Hepatocyte (in vitro differentiated cells): Measurements from ENCODE around the gene ALDOB. TPM values are rescaled to one million over a fixed set of nuclear protein-coding genes. Genes with fewer than 3 reads are reported as not detected.

Experiments
- DNase-seq: peaks from one replicate; pipeline ENCODE4 v3.0.0-alpha.2; 2016; ENCODE audit warnings: low spot score
- H2AFZ ChIP-seq: fragments of 200-600 bp; sonication (generic); 2 replicates; pipeline ENCODE4 v1.6.0; 2016; ENCODE audit warnings: antibody characterized with exemption, mild to moderate bottlenecking
- H3K27ac ChIP-seq: fragments of 200-600 bp; sonication (generic); 2 replicates; pipeline ENCODE4 v1.5.1; 2016; ENCODE audit warnings: mild to moderate bottlenecking
- H3K27me3 ChIP-seq: fragments of 200-600 bp; sonication (generic); 2 replicates; pipeline ENCODE4 v1.6.1; 2016
- H3K36me3 ChIP-seq: fragments of 200-600 bp; sonication (generic); replicated peaks from 2 replicates; pipeline ENCODE4 v1.5.1; 2016; ENCODE audit warnings: low read depth; ENCODE audit not compliant: insufficient read depth
- H3K4me1 ChIP-seq: fragments of 200-600 bp; sonication (generic); 2 replicates; pipeline ENCODE4 v1.5.1; 2016; ENCODE audit warnings: mild to moderate bottlenecking, moderate library complexity; ENCODE audit not compliant: insufficient read depth
- H3K4me2 ChIP-seq: fragments of 200-600 bp; sonication (generic); 2 replicates; pipeline ENCODE4 v1.6.0; 2016
- H3K4me3 ChIP-seq: fragments of 200-600 bp; sonication (generic); 2 replicates; pipeline ENCODE4 v1.5.1; 2016; ENCODE audit warnings: mild to moderate bottlenecking
- H3K79me2 ChIP-seq: fragments of 200-600 bp; sonication (generic); 2 replicates; pipeline ENCODE4 v1.6.0; 2017; ENCODE audit warnings: mild to moderate bottlenecking
- H3K9me2 ChIP-seq: fragments of 200-600 bp; sonication (generic); replicated peaks from 2 replicates; pipeline ENCODE4 v1.6.0; 2017; ENCODE audit warnings: mild to moderate bottlenecking; ENCODE audit not compliant: insufficient read depth
- H3K9me3 ChIP-seq: fragments of 200-600 bp; sonication (generic); 2 replicates; pipeline ENCODE4 v1.5.1; 2016; ENCODE audit warnings: low read depth, mild to moderate bottlenecking
- H4K20me1 ChIP-seq: fragments of 200-600 bp; sonication (generic); 2 replicates; pipeline ENCODE4 v1.6.0; 2016; ENCODE audit warnings: mild to moderate bottlenecking; ENCODE audit not compliant: insufficient read depth, poor library complexity, severe bottlenecking
- EZH2 ChIP-seq: fragments of 200-600 bp; sonication (generic); IDR thresholded peaks from 2 replicates; pipeline ENCODE4 v1.6.1; 2016; ENCODE audit warnings: antibody characterized with exemption, mild to moderate bottlenecking, borderline replicate concordance
- EZH2phosphoT487 ChIP-seq: fragments of 200-600 bp; sonication (generic); IDR thresholded peaks from one replicate; pipeline ENCODE4 v1.6.1; 2018; ENCODE audit warnings: antibody characterized with exemption, mild to moderate bottlenecking, low read depth, moderate library complexity; ENCODE audit not compliant: unreplicated experiment, severe bottlenecking
- WGBS: methylation state at CpG from one replicate; pipeline ENCODE4 v1.1.6; 2016; ENCODE audit warnings: low lambda C conversion rate; ENCODE audit errors: missing lambda C conversion rate; 5-methylcytosine and 5-hydroxymethylcytosine counted together
- polyA plus RNA-seq: library from polyadenylated mRNA; unstranded; fragments of >200 nt; fragmentation: Nextera tagmentation; extraction: Ambion mirVana; gene quantifications from 2 replicates; pipeline ENCODE4 v1.2.1, GENCODE V29; 2016
- total RNA-seq: library from RNA; depleted of rRNA; stranded (reverse); fragments of >200 nt; gene quantifications from 2 replicates; pipeline ENCODE4 v1.2.3, GENCODE V29; 2014
- TF ChIP-seq, protein P1 (sequence below): fragments of 200-600 bp; sonication (generic); IDR thresholded peaks from 2 replicates; pipeline ENCODE4 v1.5.1; 2016; ENCODE audit warnings: antibody characterized with exemption, mild to moderate bottlenecking; ENCODE audit not compliant: poor library complexity

Gene ALDOB
- total and polyA plus RNA-seq, 2 experiments from 2014 or later = 71.6 to 236 TPM

DNA sequence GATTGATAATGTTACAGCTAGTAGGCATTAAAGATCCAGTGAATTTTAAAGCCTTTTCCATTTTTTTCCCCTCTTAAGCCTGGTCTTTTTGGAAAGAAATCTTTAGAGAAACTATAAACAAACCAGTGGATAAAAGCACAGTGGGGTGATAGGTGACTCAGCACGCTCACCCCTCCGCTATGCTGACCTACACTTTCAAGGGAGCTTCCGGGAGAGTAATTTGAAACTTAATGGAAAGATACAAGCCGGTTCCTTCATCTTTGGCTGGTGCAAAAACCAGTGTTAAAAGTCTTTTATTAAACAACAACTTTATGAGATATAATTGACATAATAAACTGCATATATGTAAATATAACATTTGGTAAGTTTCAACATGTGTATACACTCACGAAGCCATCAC, 27.0 kb upstream of the ALDOB start:
- DNase-seq = no peak

DNA sequence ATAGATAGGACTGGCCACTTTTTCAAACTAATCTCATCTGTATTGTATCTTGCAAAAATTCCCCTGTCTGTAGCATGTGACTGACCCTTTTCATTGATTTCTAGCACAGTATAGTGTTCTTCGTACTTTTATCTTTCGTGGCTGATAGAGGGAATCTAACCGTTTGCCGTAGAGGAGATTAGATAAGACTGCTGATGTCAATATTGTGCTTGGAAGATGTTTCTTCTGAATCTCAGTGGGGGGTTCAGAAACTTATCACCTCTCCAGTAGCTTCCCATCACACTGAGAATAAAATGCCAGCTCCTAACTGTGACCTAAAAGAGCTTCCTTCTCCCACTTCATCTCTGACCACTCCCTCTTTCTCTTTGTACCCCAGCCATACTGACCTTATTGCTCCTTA, 25.4 kb upstream of the ALDOB start:
- H3K79me2 ChIP-seq = no peaks in the 10 kb centered on the region
- H3K9me2 ChIP-seq = no peaks in the 10 kb centered on the region
- H3K4me1 ChIP-seq = no peaks in the 10 kb centered on the region
- DNase-seq = no peak
- H3K36me3 ChIP-seq = no peaks in the 10 kb centered on the region
- H3K4me2 ChIP-seq = no peak overlapping the region
- WGBS = 29% methylated on average over 4 of the region's 4 CpGs
- H4K20me1 ChIP-seq = no peaks in the 10 kb centered on the region
- H3K27me3 ChIP-seq = no peaks in the 10 kb centered on the region
- H2AFZ ChIP-seq = no peak overlapping the region
- H3K27ac ChIP-seq = no peak overlapping the region
- no peak overlapping the region for H3K4me3 ChIP-seq
- H3K9me3 ChIP-seq = no peaks in the 10 kb centered on the region
- no peak for TF ChIP-seq EZH2phosphoT487
- TF ChIP-seq EZH2 = no peak

More for the DNA sequence above, 27.0 kb upstream of the ALDOB start:
- H3K36me3 ChIP-seq = no peaks in the 10 kb centered on the region
- H4K20me1 ChIP-seq = no peaks in the 10 kb centered on the region
- TF ChIP-seq, protein P1, sequence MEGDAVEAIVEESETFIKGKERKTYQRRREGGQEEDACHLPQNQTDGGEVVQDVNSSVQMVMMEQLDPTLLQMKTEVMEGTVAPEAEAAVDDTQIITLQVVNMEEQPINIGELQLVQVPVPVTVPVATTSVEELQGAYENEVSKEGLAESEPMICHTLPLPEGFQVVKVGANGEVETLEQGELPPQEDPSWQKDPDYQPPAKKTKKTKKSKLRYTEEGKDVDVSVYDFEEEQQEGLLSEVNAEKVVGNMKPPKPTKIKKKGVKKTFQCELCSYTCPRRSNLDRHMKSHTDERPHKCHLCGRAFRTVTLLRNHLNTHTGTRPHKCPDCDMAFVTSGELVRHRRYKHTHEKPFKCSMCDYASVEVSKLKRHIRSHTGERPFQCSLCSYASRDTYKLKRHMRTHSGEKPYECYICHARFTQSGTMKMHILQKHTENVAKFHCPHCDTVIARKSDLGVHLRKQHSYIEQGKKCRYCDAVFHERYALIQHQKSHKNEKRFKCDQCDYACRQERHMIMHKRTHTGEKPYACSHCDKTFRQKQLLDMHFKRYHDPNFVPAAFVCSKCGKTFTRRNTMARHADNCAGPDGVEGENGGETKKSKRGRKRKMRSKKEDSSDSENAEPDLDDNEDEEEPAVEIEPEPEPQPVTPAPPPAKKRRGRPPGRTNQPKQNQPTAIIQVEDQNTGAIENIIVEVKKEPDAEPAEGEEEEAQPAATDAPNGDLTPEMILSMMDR = no peak
- TF ChIP-seq EZH2 = no peak
- no peak for TF ChIP-seq EZH2phosphoT487
- H3K79me2 ChIP-seq = no peaks in the 10 kb centered on the region
- H3K27me3 ChIP-seq = no peaks in the 10 kb centered on the region
- no peaks in the 10 kb centered on the region for H3K9me2 ChIP-seq
- H3K4me1 ChIP-seq = no peaks in the 10 kb centered on the region
- 39% methylated on average over 5 of the region's 5 CpGs for WGBS
- H3K4me3 ChIP-seq = no peak overlapping the region
- H3K9me3 ChIP-seq = no peaks in the 10 kb centered on the region
- H2AFZ ChIP-seq = no peak overlapping the region
- H3K4me2 ChIP-seq = no peak overlapping the region
- H3K27ac ChIP-seq = no peak overlapping the region

DNA sequence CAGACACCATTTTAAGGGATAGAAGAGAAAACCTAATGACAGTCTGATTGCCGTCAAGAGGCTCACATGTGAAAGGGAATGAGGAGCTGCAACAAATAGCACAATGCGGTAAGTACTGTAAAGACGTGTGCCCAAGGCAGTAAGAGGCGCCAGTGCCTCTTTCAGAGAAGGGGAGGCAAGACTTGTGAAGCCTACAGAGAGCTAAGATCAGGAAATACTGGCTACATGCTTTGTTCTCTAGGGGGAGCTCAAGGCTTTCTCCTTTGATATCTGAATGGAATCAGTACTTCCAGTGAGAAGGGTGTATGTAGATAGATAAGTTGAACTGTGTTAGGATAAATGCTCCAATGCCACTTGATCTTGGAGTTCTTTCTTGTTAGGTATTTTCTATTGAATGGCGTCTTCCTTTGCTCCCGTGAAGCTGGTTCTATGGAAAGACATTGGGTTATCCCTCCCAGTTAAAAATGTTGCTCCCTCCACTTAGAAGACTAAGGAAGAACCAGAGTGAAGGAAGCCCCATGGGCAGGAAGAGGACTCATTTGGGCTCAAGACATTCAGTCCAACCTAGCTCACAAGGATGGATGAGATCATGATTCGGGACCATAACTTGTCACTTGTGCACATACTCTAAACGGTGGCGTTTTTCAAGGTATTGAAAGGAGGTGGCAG, 23.5 kb upstream of the ALDOB start:
- H3K27me3 ChIP-seq = no peaks in the 10 kb centered on the region
- H3K4me2 ChIP-seq = no peak overlapping the region
- H3K9me2 ChIP-seq = no peaks in the 10 kb centered on the region
- no peak overlapping the region for H3K27ac ChIP-seq
- no peaks in the 10 kb centered on the region for H3K79me2 ChIP-seq
- H3K4me1 ChIP-seq = no peaks in the 10 kb centered on the region
- H3K36me3 ChIP-seq = no peaks in the 10 kb centered on the region
- WGBS = 51% methylated on average over 9 of the region's 9 CpGs
- TF ChIP-seq EZH2phosphoT487 = no peak
- TF ChIP-seq, protein P1 = peak; percentile 66
- no peak overlapping the region for H2AFZ ChIP-seq
- H3K4me3 ChIP-seq = no peak overlapping the region
- peak; percentile 65 for DNase-seq
- no peaks in the 10 kb centered on the region for H3K9me3 ChIP-seq
- H4K20me1 ChIP-seq = no peaks in the 10 kb centered on the region

DNA sequence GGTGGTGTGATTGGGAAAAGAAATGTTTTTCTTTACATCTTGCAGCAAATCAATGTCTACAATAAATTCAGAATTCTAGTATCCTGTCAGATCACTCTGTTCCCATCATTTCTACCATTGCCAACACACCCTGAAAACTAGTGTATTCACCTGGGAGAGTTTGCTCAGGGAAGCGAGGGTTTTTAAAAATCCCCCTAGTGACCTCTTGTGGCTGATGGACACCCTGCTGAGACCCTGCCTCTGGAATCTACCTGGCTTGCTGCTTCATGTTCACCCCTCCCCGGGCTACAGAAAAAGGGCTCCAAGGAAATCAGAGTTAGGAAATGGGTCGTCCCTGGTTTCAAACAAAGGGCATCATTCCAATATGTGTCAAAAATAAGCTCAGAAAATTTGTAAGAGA, 21.4 kb upstream of the ALDOB start:
- no peaks in the 10 kb centered on the region for H3K9me3 ChIP-seq
- H4K20me1 ChIP-seq = no peaks in the 10 kb centered on the region
- H3K4me2 ChIP-seq = no peak overlapping the region
- H3K79me2 ChIP-seq = no peaks in the 10 kb centered on the region
- 26% methylated on average over 3 of the region's 3 CpGs for WGBS
- no peak overlapping the region for H3K4me3 ChIP-seq
- no peaks in the 10 kb centered on the region for H3K4me1 ChIP-seq
- H3K9me2 ChIP-seq = no peaks in the 10 kb centered on the region
- H2AFZ ChIP-seq = no peak overlapping the region
- H3K27me3 ChIP-seq = no peaks in the 10 kb centered on the region
- H3K27ac ChIP-seq = no peak overlapping the region
- no peak for TF ChIP-seq EZH2phosphoT487
- no peak for TF ChIP-seq EZH2
- TF ChIP-seq, protein P1 = peak; percentile 23
- no peaks in the 10 kb centered on the region for H3K36me3 ChIP-seq
- no peak for DNase-seq
